Occipital lobe (tissue), 2 donors: ENCODE data around the gene ZGLP1. TPM values are rescaled to one million over a fixed set of nuclear protein-coding genes. Genes with fewer than 3 reads are reported as not detected.

Source experiments
- DNase-seq: peaks from one replicate; lab custom pipeline; 2025; lab: John Stamatoyannopoulos, UW
- total RNA-seq: library from RNA; depleted of rRNA; stranded (reverse); fragments of >200 nt; gene quantifications from one replicate; pipeline ENCODE4 v1.2.3, GENCODE V29; 2014

ZGLP1 gene
- total RNA-seq, 1 donor from 2014 or later: 1.6 TPM

DNA sequence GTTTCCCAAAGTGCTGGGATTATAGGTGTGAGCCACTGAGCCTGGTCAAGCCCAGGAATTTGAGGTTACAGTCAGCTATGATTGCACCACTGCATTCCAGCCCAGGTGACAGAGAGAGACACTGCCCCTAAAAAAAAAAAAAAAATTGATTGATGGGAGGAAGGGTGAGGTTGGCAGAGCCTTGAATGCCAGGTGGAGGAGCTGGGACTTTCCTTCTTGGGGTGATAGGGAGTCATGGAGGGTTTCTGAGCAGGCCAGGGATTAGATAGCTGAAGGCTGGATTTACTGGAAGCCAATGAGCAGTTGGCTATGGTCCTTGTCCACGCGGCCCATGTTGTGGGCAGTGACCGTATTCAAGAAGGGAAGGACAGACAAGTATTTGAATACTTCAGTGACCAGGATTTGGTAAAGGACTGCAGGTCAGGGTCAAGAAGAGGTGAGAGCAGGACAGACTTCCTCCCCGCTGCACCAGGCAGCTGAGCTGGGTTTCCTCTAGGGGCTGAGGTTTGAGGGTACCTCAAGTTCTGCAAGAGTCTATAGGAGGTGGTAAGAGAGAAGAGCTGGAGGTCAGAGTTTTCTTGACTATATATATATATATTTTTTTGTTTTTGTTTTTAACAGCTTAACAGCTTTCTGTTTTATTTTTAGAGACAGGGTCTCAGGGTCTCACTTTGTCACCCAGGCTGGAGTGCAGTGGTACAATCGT, 29.7 kb downstream of the ZGLP1 start:
- DNase-seq: no peak

GRCh38 chr19:10278935-10279334, 30.7 kb downstream of the ZGLP1 start:
- DNase-seq: no peak

DNA sequence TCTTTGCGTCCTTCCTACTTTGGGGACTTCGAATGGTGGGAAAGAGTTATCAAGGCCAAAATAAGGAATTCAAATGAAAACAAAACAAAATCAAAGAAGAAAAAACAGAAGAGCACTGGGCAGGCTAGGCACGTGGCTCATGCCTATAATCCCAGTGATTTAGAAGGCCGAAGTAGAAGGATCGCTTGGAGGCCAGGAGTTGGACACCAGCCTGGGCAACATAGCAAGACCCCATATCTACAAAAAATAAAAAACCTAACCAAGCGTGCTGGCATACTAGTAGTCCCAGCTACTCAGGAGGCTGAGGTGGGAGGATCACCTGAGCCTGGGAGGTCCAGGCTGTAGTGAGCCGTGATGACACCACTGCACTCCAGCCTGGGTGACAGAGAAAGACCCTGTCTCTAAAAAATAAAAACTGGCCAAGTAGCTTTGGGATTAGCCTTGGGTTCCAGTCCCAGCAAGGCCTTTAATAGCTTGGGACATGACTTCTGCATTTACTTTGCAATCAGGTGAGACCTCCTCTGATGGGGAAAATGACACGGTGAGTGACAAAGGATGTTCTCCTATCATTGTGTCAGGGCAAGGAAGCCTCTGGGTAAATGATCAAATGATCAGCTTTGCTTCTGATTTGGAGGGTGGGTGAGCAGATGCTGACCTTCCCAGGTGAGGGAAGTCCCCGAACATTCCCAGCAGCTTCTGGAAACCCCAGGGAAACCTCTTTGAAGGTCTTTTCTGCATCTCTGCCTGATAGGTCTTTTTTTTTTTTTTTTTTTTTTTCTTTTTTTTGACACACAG, 31.6 kb downstream of the ZGLP1 start:
- DNase-seq: no peak

- no peak for DNase-seq
These were observed 35.0 kb downstream of the ZGLP1 start for GRCh38 chr19:10274589-10274988.

- DNase-seq: no peak
These were observed 38.0 kb downstream of the ZGLP1 start for GRCh38 chr19:10271543-10272086.

GRCh38 chr19:10270616-10271394, 38.8 kb downstream of the ZGLP1 start, which contains the start of gene ICAM1:
Gene ICAM1, plus strand, starts transcription at chr19:10271120. Its CDS starts 40 bp downstream, at chr19:10271160.
- DNase-seq: peak; percentile 13

DNA sequence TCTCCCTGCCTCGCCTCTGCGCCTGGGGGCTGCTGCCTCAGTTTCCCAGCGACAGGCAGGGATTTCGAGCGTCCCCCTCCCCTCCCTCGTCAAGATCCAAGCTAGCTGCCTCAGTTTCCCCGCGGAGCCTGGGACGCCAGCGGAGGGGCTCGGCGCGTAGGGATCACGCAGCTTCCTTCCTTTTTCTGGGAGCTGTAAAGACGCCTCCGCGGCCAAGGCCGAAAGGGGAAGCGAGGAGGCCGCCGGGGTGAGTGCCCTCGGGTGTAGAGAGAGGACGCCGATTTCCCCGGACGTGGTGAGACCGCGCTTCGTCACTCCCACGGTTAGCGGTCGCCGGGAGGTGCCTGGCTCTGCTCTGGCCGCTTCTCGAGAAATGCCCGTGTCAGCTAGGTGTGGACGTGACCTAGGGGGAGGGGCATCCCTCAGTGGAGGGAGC, 39.4 kb downstream of the ZGLP1 start:
- no peak for DNase-seq

- peak; percentile 34 for DNase-seq
These were observed 40.1 kb downstream of the ZGLP1 start for GRCh38 chr19:10269333-10270179.

GRCh38 chr19:10268071-10268470, 41.5 kb downstream of the ZGLP1 start:
- DNase-seq: no peak

DNA sequence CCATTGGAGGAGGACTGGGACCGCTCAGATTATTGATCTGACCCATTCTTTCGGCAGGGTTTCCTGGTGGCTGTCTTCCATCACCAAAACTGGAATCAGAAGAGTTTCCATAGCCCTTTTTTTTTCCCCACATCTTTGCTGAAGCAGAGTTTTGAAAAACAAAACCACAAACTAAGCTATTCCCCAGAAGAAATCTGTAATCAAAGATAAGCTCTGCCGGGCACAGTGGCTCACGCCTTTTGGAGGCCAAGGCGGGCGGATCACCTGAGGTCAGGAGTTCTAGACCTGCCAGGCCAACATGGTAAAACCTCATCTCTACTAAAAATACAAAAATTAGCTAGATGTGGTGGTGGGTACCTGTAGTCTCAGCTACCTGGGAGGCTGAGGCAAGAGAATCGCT, 42.9 kb downstream of the ZGLP1 start:
- DNase-seq: no peak

DNA sequence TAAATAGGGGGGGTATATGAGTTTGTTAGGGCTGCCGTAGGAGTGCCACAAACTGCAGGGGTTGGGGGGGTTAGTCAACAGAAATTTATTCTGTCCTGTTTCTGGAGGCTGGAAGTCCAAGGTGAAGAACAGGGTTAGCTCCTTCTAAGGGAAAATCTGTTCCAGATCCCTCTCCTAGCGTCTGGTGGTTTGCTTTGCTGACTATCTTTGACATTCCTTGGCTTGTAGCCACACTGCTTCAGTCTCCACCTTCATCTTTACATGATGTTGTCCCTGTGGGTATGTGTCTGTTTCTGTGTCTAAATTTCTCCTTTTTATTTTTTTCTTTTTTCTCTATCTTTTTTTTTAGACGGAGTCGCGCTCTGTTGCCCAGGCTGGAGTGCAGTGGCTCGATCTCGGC, 46.8 kb downstream of the ZGLP1 start:
- DNase-seq: no peak

DNA sequence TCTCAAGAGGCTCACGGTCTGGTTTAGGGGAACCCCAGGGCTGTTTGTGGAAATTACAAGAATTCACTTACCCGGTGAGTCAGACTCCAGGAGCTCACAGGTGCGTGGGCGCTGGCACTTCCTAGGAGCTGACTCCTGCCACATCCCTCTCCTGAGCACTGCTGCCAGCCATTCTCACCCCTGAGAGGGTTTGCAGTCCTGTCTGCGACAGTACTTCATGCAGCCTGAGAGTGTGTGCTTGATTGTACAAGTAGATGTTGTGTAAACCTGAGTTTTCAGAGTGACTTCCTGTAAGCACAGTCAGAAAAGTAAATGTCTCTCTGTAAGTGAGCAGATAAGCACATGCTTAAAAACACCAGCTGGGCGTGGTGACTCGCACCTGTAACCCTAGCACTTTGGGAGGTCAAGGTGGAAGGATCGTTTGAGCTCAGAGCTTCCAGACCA, 49.5 kb downstream of the ZGLP1 start:
- peak; percentile 20 for DNase-seq

- DNase-seq: no peak
These were observed 50.3 kb downstream of the ZGLP1 start for GRCh38 chr19:10259162-10259905.

GRCh38 chr19:10258080-10258710, 51.4 kb downstream of the ZGLP1 start:
- no peak for DNase-seq

DNA sequence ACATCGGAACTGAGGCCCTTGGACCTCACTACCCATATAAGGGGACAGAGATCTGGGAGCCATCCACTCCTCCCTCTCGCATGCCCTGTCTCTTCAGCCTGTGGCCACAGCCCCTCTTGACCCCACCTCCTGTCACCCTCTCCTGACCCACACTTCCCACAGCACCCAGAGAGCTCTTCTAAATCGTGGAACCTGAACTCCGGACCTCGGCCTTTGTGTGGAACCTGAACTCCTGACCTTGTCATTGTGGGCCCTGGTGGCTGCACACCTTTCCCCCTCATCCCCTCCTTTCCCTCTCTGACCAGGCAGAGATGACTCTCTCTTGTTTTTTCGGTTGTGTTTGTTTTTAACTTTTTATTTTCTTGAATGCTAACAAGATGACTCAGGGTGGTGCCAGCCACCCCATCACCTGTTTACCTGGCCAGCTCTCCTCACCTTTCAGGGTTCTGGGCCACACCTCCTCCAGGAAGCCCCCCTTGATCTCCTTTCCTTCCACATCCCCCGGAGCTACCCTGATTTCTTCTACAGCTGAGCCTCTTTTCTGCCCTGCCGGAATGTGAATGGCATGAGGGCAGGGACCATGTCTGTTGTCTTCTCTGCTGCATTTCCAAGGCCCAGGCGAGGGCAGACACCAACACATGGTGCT, 52.5 kb downstream of the ZGLP1 start:
- no peak for DNase-seq

DNA sequence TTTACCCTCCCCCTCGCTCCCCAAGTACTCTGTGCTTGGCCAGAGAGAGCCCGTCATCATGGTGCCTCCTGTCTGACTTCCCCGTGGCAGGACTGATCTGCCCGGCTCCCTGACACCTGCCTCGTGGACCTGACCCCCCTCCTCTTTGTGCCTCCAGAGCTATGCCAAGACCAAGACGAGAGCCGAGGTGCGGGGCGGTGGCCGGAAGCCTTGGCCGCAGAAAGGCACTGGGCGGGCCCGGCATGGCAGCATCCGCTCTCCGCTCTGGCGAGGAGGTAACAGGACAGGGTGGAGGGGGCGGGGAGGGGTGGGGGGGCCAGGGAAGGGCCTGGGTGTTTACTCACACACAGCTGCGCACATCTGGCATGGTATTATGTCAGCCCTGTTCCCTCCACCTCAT, 53.1 kb downstream of the ZGLP1 start:
- DNase-seq: no peak

DNA sequence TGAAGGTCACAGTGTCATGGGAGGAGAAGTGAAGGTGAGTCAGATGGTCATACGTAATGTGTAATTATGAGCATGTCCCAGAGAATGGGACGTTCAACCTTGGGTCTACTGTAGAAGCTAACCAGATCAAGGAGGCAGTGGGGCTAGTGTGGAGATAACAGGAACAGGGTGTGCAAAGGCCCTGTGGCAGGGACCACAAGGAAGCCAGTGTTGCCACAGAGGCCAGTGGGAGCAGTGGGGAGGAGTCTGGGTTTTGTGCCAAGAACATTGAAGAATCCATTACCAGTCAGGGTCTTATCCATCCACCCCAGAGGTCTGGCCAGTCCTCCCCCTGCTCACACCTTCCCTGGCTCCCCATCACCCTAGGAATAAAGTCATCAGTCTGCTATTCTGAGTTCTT, 54.3 kb downstream of the ZGLP1 start:
- no peak for DNase-seq
